HFFc6 (cell line): ENCODE measurements around the gene TNS3. TPM values are rescaled to one million over a fixed set of nuclear protein-coding genes. Genes with fewer than 3 reads are reported as not detected.

Experiments used
- DNase-seq: peaks from one replicate; pipeline ENCODE4 v3.0.0-alpha.2; 2018
- H3K27ac Mint-ChIP-seq: 2 replicates; pipeline ENCODE4 v1.8.0; 2020; ENCODE audit warnings: mild to moderate bottlenecking, mixed read lengths
- H3K27me3 Mint-ChIP-seq: 2 replicates; pipeline ENCODE4 v1.8.0; 2021; ENCODE audit warnings: mild to moderate bottlenecking, moderate library complexity, mixed read lengths; ENCODE audit not compliant: insufficient read depth
- H3K36me3 Mint-ChIP-seq: 2 replicates; pipeline ENCODE4 v1.8.0; 2021; ENCODE audit warnings: low read depth, mixed read lengths
- H3K4me1 Mint-ChIP-seq: 2 replicates; pipeline ENCODE4 v1.8.0; 2020; ENCODE audit warnings: low read depth, mixed read lengths
- H3K4me3 Mint-ChIP-seq: 2 replicates; pipeline ENCODE4 v1.8.0; 2020; ENCODE audit warnings: mild to moderate bottlenecking, moderate library complexity, mixed read lengths
- H3K9me3 Mint-ChIP-seq: 2 replicates; pipeline ENCODE4 v1.8.0; 2020; ENCODE audit warnings: mild to moderate bottlenecking, mixed read lengths
- total RNA-seq, 6 experiments: library from RNA; stranded (reverse); fragmentation: NEBNext Ultra II Directional; extraction: Animal tissue kit (Norgen Biotek cat#: 25700); gene quantifications; 2 replicates in 1 of 6; 3 replicates in 5 of 6; pipeline ENCODE4 v1.2.3, GENCODE V29; 2021
- TF ChIP-seq, protein P1 (sequence below): fragments of 200-600 bp; sonication (generic); IDR thresholded peaks from 2 replicates; pipeline ENCODE4 v1.5.0; 2021; ENCODE audit warnings: antibody characterized with exemption, mild to moderate bottlenecking

TNS3 gene
- total RNA-seq, 6 experiments from 2014 or later: 50.8 to 77.0 (median 67.8) TPM

DNA sequence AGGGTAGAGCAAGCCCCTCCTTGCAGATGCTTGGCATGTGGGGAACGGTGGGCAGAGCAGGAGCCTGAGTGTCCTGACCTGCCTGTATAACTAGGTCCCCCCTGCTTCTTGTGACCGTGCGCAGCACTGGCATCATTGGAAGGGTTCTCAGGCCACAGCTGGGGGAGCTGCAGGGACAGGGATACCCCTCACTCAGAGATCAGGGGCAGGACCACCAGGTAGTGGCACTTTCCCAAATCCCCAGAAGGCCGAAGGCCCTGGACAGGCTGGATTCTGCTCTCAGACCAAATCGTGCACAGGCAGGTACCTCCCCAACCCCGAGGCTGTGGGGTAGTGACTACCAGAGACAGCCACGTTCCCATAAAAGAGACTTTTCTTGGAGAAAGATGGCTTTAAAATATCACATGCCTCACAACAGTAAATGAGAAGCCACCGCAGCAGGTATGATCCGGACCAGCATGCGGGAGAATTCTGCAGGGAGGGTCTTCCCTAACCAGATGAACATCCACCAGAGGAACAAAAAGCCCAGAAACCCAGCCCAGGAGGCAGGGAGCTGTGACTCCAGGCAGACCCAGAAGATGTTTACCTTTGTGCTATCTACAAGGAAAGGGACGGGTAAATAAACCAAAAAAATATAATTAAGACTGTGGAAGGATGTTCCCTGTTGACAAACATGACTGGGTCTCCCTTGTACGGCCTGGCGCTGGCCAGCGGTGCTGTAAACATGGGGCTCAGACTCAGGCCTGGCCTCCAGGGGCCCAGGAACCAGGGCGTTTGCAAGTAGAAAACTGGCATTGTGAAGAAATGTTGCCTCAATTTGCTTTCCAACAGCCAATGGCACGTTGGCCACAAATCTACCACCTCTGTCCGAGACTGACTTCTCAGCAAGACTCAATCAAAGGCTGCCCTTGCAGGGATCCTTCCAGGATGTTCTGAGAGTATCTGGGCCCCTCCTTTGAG lies 180.0 kb downstream of the TNS3 start:
- H3K4me3 Mint-ChIP-seq: no peak overlapping the region
- no peak for DNase-seq
- no peaks in the 10 kb centered on the region; the same call in 1 of the 2 replicates for H3K27me3 Mint-ChIP-seq
- TF ChIP-seq, protein P1, sequence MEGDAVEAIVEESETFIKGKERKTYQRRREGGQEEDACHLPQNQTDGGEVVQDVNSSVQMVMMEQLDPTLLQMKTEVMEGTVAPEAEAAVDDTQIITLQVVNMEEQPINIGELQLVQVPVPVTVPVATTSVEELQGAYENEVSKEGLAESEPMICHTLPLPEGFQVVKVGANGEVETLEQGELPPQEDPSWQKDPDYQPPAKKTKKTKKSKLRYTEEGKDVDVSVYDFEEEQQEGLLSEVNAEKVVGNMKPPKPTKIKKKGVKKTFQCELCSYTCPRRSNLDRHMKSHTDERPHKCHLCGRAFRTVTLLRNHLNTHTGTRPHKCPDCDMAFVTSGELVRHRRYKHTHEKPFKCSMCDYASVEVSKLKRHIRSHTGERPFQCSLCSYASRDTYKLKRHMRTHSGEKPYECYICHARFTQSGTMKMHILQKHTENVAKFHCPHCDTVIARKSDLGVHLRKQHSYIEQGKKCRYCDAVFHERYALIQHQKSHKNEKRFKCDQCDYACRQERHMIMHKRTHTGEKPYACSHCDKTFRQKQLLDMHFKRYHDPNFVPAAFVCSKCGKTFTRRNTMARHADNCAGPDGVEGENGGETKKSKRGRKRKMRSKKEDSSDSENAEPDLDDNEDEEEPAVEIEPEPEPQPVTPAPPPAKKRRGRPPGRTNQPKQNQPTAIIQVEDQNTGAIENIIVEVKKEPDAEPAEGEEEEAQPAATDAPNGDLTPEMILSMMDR: no peak
- no peaks in the 10 kb centered on the region for H3K9me3 Mint-ChIP-seq
- peaks cover 30% of the 10 kb centered on the region for H3K36me3 Mint-ChIP-seq
- peaks cover 8% of the 10 kb centered on the region for H3K4me1 Mint-ChIP-seq
- no peak overlapping the region for H3K27ac Mint-ChIP-seq

DNA sequence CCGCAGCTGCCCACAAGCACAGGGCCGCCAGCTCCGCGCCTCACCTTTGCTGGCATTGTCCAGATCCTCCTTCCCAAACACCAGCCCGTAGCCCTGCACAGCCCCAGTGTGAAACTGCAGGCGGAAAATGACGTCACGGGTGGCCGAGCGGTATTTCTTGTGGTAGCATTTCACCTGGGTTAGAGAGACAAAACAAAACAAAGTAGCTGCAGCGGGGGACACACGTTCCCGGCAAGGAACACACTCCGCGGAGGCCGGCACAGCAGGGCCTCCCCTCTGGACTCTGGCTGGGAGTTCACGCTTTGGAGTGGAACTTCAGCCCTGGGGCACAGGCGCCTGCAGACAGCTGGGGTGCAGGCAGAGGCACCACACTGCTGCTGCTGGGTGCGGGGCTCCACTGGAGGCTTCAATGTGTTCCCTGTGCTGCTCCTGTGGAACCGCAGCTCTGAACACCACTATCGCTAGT lies 181.1 kb downstream of the TNS3 start:
- no peaks in the 10 kb centered on the region for H3K9me3 Mint-ChIP-seq
- DNase-seq: no peak
- H3K4me3 Mint-ChIP-seq: no peak overlapping the region
- peaks cover 8% of the 10 kb centered on the region; the same call in 1 of the 2 replicates for H3K4me1 Mint-ChIP-seq
- TF ChIP-seq, protein P1: no peak
- H3K36me3 Mint-ChIP-seq: peaks cover 36% of the 10 kb centered on the region
- H3K27ac Mint-ChIP-seq: no peak overlapping the region
- H3K27me3 Mint-ChIP-seq: no peaks in the 10 kb centered on the region

DNA sequence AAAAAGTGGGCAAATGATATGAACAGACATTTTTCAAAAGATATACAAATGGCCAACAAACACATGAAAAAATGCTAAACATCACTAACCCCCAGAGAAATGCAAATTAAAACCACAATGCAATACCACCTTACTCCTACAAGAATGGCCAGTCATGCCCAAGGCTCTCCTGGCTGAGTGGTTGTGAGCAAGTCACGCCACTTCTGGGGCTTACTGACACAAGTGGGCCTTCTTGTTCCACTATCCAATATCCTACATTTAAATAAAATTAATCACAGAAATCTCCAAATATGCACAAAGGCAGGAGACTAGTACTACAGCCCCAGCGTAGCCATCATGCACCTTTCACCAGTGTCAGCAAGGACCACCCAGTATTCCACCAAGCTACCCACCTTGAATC lies 181.9 kb downstream of the TNS3 start:
- H3K4me3 Mint-ChIP-seq: no peak overlapping the region
- no peak for DNase-seq

DNA sequence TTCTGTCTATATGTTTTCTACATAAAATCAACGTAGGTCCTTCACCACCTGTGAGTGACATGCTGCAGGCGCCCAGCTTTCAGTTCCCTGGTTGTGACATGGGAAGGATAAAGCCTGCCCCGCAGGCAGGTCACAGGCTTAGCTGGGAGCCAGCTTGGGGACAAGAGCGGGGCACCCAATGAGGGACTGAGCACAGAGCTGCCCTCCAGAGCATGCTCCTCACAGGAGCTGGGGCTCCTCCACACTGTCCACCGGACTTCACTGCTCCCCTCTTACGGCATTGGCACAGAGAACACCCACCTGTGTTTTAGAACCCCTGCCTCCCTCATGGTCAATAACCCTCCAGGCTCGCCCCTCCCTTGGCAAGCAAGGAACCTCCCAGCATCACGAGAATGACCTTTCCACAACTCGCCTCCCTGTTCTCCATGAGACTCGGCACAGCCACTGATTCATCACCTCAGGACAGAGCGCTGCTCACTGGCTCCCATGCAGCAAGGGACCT lies 187.1 kb downstream of the TNS3 start:
- TF ChIP-seq, protein P1: no peak
- no peak for DNase-seq
- Mint-ChIP-seq H3K9me3 (no peaks in the 10 kb centered on the region), H3K36me3 (peaks cover 60% of the 10 kb centered on the region), H3K27me3 (peaks cover 3% of the 10 kb centered on the region), H3K27ac (no peak overlapping the region), H3K4me1 (peaks cover 8% of the 10 kb centered on the region), H3K4me3 (no peak overlapping the region)

More for the DNA sequence above, 181.9 kb downstream of the TNS3 start:
- peaks cover 8% of the 10 kb centered on the region; the same call in 1 of the 2 replicates for H3K4me1 Mint-ChIP-seq
- peaks cover 41% of the 10 kb centered on the region for H3K36me3 Mint-ChIP-seq
- TF ChIP-seq, protein P1: no peak
- H3K27me3 Mint-ChIP-seq: no peaks in the 10 kb centered on the region; the same call in 1 of the 2 replicates
- H3K27ac Mint-ChIP-seq: no peak overlapping the region
- H3K9me3 Mint-ChIP-seq: no peaks in the 10 kb centered on the region

DNA sequence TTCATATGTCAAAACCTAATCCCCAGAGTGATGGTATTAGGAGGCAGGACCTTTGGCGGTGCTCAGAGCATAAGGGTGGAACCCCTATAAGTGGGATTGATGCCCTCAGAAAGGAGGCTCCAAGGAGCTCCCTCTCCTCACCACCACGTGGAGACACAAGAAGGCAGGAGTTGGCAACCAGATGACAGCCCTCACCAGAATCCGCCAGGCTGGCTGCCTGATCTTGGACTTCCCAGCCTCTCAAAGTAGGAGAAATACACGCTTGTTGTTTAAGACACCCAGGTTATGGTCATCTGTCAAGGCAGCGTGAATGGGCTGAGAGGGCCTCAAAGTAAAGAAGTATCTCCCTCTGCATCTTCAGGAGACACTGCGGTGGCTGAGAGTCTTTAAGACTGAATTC lies 187.7 kb downstream of the TNS3 start:
- Mint-ChIP-seq H3K27ac (no peak overlapping the region), H3K4me3 (no peak overlapping the region), H3K36me3 (peaks cover 54% of the 10 kb centered on the region), H3K27me3 (peaks cover 3% of the 10 kb centered on the region), H3K4me1 (peaks cover 5% of the 10 kb centered on the region; the same call in 1 of the 2 replicates), H3K9me3 (no peaks in the 10 kb centered on the region)
- no peak for DNase-seq
- TF ChIP-seq, protein P1: no peak
